ENCODE results near the gene ZBTB16. TPM values are rescaled to one million over a fixed set of nuclear protein-coding genes. Genes with fewer than 3 reads are reported as not detected.

ZBTB16 gene
- polyA plus RNA-seq, 1 donor from 2014 or later: 0.45 TPM

DNA sequence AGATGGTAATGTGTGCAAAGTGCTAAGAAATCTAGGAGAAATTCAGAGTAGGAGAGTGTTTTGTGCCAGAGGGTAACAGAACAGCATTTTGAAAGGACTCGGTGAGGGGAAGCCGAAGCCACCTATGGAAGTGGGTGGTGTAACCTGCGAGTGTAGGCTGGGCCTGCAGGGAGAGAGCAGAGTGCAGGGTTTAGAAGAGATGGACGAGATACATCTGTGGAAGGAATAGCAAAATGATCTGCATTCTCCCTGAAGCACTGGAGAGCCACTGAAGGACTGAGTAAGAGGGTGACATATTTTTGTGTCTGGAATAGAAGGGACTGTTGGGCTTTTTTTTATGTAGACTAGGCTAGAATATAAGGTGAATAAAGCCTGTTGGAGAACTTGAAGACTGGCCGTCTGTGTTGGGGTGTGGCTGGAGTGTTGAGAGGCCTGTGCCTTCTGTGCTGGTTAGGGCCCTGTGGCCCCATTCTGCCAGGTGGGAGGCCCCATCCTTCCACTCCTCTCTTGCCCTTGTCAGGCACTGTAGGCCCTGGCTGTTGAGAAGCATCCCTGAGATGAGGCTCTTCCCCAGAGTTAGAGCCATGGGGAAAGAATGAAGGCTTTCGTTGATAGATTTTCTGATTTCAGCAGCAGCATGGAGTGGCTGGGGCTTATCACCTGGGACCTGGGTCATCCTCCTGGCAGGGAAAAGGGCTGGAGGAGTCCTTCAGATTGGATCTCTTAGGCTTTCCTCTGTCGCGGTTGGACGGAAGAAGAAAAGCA lies 102.2 kb downstream of the ZBTB16 start:
- H3K9ac ChIP-seq (ENCODE audit: low read length): no peak overlapping the region
- no peaks in the 10 kb centered on the region for H3K9me3 ChIP-seq (ENCODE audit: low read length)
- peaks cover 3% of the 10 kb centered on the region for H3K79me2 ChIP-seq (replicated peaks; ENCODE audit: insufficient read depth, low read length)
- no peak for TF ChIP-seq POLR2AphosphoS5 (IDR thresholded peaks at IDR 0.05)
- TF ChIP-seq RAD21 (conservative IDR thresholded peaks at IDR 0.05): no peak
- TF ChIP-seq CTCF (IDR thresholded peaks at IDR 0.05; ENCODE audit: poor library complexity, severe bottlenecking): no peak
- H2AFZ ChIP-seq (ENCODE audit: low read depth, low read length): no peak overlapping the region
- H3K27me3 ChIP-seq (ENCODE audit: insufficient read depth, low read depth, low read length): no peaks in the 10 kb centered on the region
- no peaks in the 10 kb centered on the region for H3F3A ChIP-seq (ENCODE audit: insufficient read depth, low read length, poor library complexity, severe bottlenecking)
- no peaks in the 10 kb centered on the region for H3K36me3 ChIP-seq (ENCODE audit: insufficient read depth, low read length)
- no peaks in the 10 kb centered on the region for H4K20me1 ChIP-seq (ENCODE audit: insufficient read depth)
- H3K4me2 ChIP-seq (ENCODE audit: low read length): no peak overlapping the region
- H3K4me3 ChIP-seq (ENCODE audit: low read length): no peak overlapping the region
- no peaks in the 10 kb centered on the region for H3K9me2 ChIP-seq (ENCODE audit: insufficient read depth, low read length)
- no peak overlapping the region for H3K27ac ChIP-seq (ENCODE audit: low read length)

DNA sequence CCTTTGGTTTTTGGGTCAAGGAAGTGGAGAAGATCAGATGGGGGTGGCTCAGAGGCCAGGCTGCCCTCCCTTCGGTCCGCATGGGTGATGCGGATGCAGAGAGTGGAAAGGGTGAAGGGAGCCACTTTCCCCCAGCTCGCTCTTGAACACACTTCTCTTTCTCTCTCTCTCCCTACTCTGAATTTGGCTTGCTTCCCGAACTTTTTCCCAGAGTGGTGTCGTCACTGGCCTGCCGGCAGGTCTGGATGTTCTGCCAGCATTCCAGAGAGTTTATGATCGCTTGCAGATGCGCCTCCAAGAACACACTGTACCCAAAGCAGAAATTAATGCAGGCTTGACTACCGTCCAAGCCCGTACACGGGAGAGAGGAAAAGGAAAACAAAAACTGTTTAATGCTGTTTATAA lies 103.2 kb downstream of the ZBTB16 start:
- Histone ChIP-seq H4K20me1 (ENCODE audit: insufficient read depth) (no peaks in the 10 kb centered on the region), H3K9me2 (ENCODE audit: insufficient read depth, low read length) (no peaks in the 10 kb centered on the region), H3K27ac (ENCODE audit: low read length) (no peak overlapping the region), H2AFZ (ENCODE audit: low read depth, low read length) (no peak overlapping the region), H3K4me3 (ENCODE audit: low read length) (no peak overlapping the region), H3K27me3 (ENCODE audit: insufficient read depth, low read depth, low read length) (no peaks in the 10 kb centered on the region), H3K9me3 (ENCODE audit: low read length) (no peaks in the 10 kb centered on the region), H3K4me2 (ENCODE audit: low read length) (no peak overlapping the region), H3K79me2 (replicated peaks; ENCODE audit: insufficient read depth, low read length) (peaks cover 4% of the 10 kb centered on the region), H3F3A (ENCODE audit: insufficient read depth, low read length, poor library complexity, severe bottlenecking) (no peaks in the 10 kb centered on the region), H3K9ac (ENCODE audit: low read length) (no peak overlapping the region), H3K36me3 (ENCODE audit: insufficient read depth, low read length) (no peaks in the 10 kb centered on the region)
- no peak for TF ChIP-seq SMC3 (conservative IDR thresholded peaks at IDR 0.05; ENCODE audit: poor library complexity)
- TF ChIP-seq POLR2AphosphoS5 (IDR thresholded peaks at IDR 0.05): no peak
- no peak for TF ChIP-seq RAD21 (conservative IDR thresholded peaks at IDR 0.05)
- no peak for TF ChIP-seq CTCF (IDR thresholded peaks at IDR 0.05; ENCODE audit: poor library complexity, severe bottlenecking)
- no peak for TF ChIP-seq EZH2 (IDR thresholded peaks at IDR 0.05; ENCODE audit: borderline replicate concordance, insufficient read depth, low read length, poor library complexity, severe bottlenecking)
- TF ChIP-seq TAF1 (IDR thresholded peaks at IDR 0.05; ENCODE audit: low read depth): no peak
- no peak for TF ChIP-seq MXI1 (conservative IDR thresholded peaks at IDR 0.05; ENCODE audit: poor library complexity, severe bottlenecking)
- TF ChIP-seq REST (IDR thresholded peaks at IDR 0.05; ENCODE audit: borderline replicate concordance): no peak
- no peak for TF ChIP-seq EP300 (conservative IDR thresholded peaks at IDR 0.05; ENCODE audit: poor library complexity, severe bottlenecking)
